Bronchial epithelial cell (primary cell): ENCODE results near the gene SLC50A1. TPM values are rescaled to one million over a fixed set of nuclear protein-coding genes. Genes with fewer than 3 reads are reported as not detected.
A peak's percentile ranks its signal among the peaks of the same experiment; 100 is the strongest.

Source experiments
- DNase-seq: peaks from one replicate; pipeline ENCODE4 v3.0.0-alpha.2; 2010; ENCODE audit warnings: low read depth
- FAIRE-seq: peaks from 2 replicates; lab custom pipeline; 2011; peaks lifted over from hg19 to GRCh38; lab: Jason Lieb, UNC
- H3K27me3 ChIP-seq: 2 replicates; pipeline ENCODE4 v1.5.1; 2011; ENCODE audit warnings: low read length; ENCODE audit not compliant: control insufficient read depth, insufficient read depth
- H3K36me3 ChIP-seq: 2 replicates; pipeline ENCODE4 v1.5.1; 2011; ENCODE audit warnings: low read length; ENCODE audit not compliant: control insufficient read depth, insufficient read depth
- H3K4me3 ChIP-seq: 2 replicates; pipeline ENCODE4 v1.5.1; 2011; ENCODE audit warnings: mild to moderate bottlenecking, low read depth, low read length, control low read depth
- CTCF ChIP-seq: IDR thresholded peaks from 2 replicates; pipeline ENCODE4 v1.5.1; 2011; ENCODE audit warnings: mild to moderate bottlenecking, moderate library complexity, low read length, control low read depth, inconsistent platforms; ENCODE audit not compliant: insufficient read depth, severe bottlenecking
- total RNA-seq: library from RNA; depleted of rRNA; stranded (reverse); fragments of >200 nt; gene quantifications from 2 replicates; pipeline ENCODE4 v1.2.1, GENCODE V29; 2014

SLC50A1 gene, protein sequence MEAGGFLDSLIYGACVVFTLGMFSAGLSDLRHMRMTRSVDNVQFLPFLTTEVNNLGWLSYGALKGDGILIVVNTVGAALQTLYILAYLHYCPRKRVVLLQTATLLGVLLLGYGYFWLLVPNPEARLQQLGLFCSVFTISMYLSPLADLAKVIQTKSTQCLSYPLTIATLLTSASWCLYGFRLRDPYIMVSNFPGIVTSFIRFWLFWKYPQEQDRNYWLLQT
- 149 and 161 TPM in 2 replicates for total RNA-seq

- Histone ChIP-seq H3K4me3 (peak within 1 kb of the TSS; percentile 84), H3K36me3 (peaks cover 28% of the 10 kb centered on the region), H3K27me3 (no peaks in the 10 kb centered on the region)
- DNase-seq = peak; percentile 84
- TF ChIP-seq CTCF = peak; percentile 16
- no peak for FAIRE-seq
These were observed at the start of gene SLC50A1 for GRCh38 chr1:155135415-155136028. TSS of gene SLC50A1 (plus strand) at chr1:155135852. CDS start at chr1:155135912, 60 bp downstream.

- Histone ChIP-seq H3K4me3 (peak overlapping the region; percentile 67), H3K36me3 (peaks cover 3% of the 10 kb centered on the region), H3K27me3 (peaks cover 4% of the 10 kb centered on the region)
- peak; percentile 97 for TF ChIP-seq CTCF
- DNase-seq = no peak
- FAIRE-seq = no peak
These were observed 49.4 kb upstream of the SLC50A1 start for GRCh38 chr1:155086128-155086741.

GRCh38 chr1:155086856-155087535 lies 48.7 kb upstream of the SLC50A1 start:
- Histone ChIP-seq H3K36me3 (peaks cover 3% of the 10 kb centered on the region), H3K4me3 (no peak overlapping the region), H3K27me3 (peaks cover under 1% of the 10 kb centered on the region)
- no peak for DNase-seq
- FAIRE-seq = no peak
- peak; percentile 3 for TF ChIP-seq CTCF

DNA sequence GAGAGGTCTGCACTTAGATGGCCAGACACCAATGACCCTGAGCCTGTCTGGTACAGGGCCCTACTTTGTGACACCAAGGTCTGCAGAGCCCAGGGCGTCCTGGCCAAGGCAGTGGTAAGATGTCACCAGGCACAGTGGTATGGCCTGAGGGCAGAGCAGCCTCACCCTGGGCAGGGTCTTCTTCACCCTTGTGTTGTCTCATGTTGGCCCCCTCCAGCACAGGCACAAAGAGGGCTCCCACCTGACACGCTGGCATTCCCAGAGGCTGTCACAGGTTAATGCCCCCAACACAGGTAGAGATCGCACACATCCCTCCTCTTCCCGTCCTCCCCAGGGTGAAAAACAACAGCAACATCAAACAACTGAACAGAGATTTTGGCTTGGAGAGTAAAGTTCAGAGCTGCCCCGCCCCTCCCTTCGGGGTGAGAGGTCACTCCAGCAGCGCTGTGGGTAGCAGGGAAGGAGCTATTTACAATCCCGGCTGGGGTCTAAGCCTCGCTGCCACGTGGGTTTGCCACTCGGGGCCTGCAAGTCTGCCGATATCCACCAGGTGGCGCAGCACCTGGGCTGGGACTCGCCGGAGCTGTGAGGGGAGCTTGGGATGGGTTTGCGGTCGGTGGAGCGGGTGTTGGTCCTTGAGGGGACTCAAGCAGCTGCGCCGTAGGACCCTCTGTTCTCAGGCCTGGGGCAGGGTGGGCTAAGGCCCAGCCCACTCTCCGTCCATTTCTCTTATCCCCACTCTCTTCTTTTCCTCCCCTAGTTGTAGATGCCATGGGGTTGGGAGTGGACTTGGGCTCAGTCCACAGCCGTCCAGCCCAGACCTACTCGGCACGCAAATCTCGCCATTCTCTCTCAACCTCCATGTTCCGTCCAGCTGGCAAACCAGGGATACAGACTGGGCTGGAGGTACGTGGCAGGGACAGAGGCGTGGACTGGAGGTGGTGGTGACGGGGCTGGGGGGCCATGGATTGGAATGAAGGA lies 44.3 kb upstream of the SLC50A1 start:
- Histone ChIP-seq H3K27me3 (peaks cover 2% of the 10 kb centered on the region), H3K36me3 (peaks cover 3% of the 10 kb centered on the region), H3K4me3 (no peak overlapping the region)
- FAIRE-seq (no peak), DNase-seq (peak; percentile 40)
- TF ChIP-seq CTCF = peak; percentile 98

GRCh38 chr1:155092131-155092530 lies 43.5 kb upstream of the SLC50A1 start:
- H3K36me3 ChIP-seq = peaks cover 1% of the 10 kb centered on the region
- TF ChIP-seq CTCF = no peak
- peaks cover 2% of the 10 kb centered on the region for H3K27me3 ChIP-seq
- DNase-seq (no peak), FAIRE-seq (no peak)
- no peak overlapping the region for H3K4me3 ChIP-seq
